K562 (cell line): Measurements from ENCODE around the gene MAP1LC3B2. TPM values are rescaled to one million over a fixed set of nuclear protein-coding genes. Genes with fewer than 3 reads are reported as not detected.
A peak's percentile ranks its signal among the peaks of the same experiment; 100 is the strongest.

Experiments
- KDM2B ChIP-seq: fragments of 250-450 bp; sonication (Bioruptor Pico); IDR thresholded peaks from 2 replicates; pipeline ENCODE4 v1.8.0; 2021; ENCODE audit warnings: mild to moderate bottlenecking, moderate library complexity
- RAD21 ChIP-seq, 2 experiments: fragments of 250-450 bp in 1 of 2; fragments of 450-650 bp in 1 of 2; sonication (Bioruptor Pico) in 1 of 2; formaldehyde crosslinking in 1 of 2; IDR thresholded peaks in 1 of 2; conservative IDR thresholded peaks in 1 of 2; 2 replicates each; pipeline versions ENCODE4 v1.4.0 to v1.8.0; 2020 to 2022; ENCODE audit warnings: mild to moderate bottlenecking in 2 of 2, moderate library complexity in 1 of 2
- ZKSCAN3 ChIP-seq: fragments of 250-450 bp; sonication (Bioruptor Pico); IDR thresholded peaks from 2 replicates; pipeline ENCODE4 v1.4.0; 2020
- polyA plus RNA-seq, 8 experiments: library from polyadenylated mRNA; depleted of rRNA in 4 of 8; stranded (reverse) in 5 of 8; unstranded in 3 of 8; fragments of >200 nt; fragmentation: Nextera tagmentation in 2 of 8; fragmentation: Illumina TruSeq in 1 of 8; extraction: Ambion mirVana in 2 of 8; extraction: Trizol in 1 of 8; gene quantifications; 2 replicates each; pipeline versions ENCODE4 v1.2.1 to v1.2.3, GENCODE V29; 2011 to 2014; ENCODE audit warnings: inconsistent platforms in 1 of 8, missing spikeins in 1 of 8
- total RNA-seq, 7 experiments: library from RNA; depleted of rRNA in 6 of 7; stranded (reverse); fragments of >200 nt in 6 of 7; fragmentation: Illumina TruSeq in 2 of 7; extraction: Trizol in 2 of 7; gene quantifications; 2 replicates each; pipeline versions ENCODE4 v1.2.1 to v1.2.3, GENCODE V29; 2011 to 2021; ENCODE audit warnings: low replicate concordance in 1 of 7
- TF ChIP-seq, protein P1 (sequence below): sonication (generic); formaldehyde crosslinking; IDR thresholded peaks from 2 replicates; pipeline ENCODE4 v1.4.0; 2020; ENCODE audit warnings: mild to moderate bottlenecking, missing genetic modification reagents
- TF ChIP-seq, protein P2 (sequence below): sonication (generic); formaldehyde crosslinking; IDR thresholded peaks from 2 replicates; pipeline ENCODE4 v1.8.0; 2022; ENCODE audit warnings: mild to moderate bottlenecking, missing genetic modification reagents, borderline replicate concordance
- TF ChIP-seq, protein P3 (sequence below): fragments of 450-650 bp; formaldehyde crosslinking; conservative IDR thresholded peaks from 2 replicates; pipeline ENCODE4 v1.4.0; 2022; ENCODE audit warnings: mild to moderate bottlenecking, missing genetic modification characterization

Gene MAP1LC3B2
- total and polyA plus RNA-seq, 9 of the 15 experiments (the other 6 are each of a cell fraction or from before 2014, with no cell fraction given), result 0.53 to 2.8 (median 0.76) TPM; not detected in 2

DNA sequence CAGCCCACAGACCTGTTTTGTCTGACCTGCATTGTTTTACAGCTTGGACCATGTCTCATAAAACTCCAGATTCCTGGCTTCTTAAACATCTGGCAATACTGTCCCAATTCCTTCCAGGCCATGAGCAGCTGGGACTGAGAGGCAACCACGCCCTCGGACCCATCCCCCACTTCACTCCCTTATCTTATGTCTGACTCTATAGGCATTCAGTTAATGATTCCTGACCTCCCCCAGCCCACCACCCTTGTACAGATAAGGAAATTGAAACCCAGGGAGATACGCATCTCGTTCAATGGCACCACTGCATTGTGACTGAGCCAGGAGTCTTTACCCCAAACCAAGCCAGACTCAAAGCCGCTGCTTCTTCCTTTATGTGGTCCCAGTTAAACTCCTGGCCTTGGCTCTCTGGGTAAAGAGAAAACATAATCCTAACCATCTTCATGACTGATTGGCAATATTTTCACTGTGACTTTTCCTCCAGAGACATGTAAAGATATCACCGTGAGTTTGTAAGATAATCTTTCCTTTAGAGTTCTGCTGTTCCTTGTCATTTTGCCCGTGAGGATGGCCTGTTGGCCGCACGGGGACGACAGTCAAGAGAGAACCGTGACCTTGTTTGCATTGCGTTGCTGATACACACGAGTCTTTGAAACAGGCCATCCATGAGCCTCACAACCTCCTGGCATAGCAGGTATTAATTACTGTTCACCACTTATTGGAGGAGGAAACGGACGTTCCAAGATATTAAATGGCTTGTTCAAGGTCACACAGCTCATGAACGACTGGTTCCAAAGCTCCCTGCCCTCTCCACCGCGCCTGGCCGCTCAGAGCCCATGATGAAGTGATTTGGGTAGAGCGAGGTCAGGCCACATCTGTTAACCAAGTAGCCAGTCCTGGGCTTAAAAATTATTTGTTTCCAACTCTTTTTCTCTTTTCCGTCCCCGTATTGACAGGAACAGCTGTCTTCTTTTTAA is 39.4 kb downstream of the MAP1LC3B2 start (continued):
- TF ChIP-seq, protein P1, sequence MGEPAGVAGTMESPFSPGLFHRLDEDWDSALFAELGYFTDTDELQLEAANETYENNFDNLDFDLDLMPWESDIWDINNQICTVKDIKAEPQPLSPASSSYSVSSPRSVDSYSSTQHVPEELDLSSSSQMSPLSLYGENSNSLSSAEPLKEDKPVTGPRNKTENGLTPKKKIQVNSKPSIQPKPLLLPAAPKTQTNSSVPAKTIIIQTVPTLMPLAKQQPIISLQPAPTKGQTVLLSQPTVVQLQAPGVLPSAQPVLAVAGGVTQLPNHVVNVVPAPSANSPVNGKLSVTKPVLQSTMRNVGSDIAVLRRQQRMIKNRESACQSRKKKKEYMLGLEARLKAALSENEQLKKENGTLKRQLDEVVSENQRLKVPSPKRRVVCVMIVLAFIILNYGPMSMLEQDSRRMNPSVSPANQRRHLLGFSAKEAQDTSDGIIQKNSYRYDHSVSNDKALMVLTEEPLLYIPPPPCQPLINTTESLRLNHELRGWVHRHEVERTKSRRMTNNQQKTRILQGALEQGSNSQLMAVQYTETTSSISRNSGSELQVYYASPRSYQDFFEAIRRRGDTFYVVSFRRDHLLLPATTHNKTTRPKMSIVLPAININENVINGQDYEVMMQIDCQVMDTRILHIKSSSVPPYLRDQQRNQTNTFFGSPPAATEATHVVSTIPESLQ (CRISPR knock-in tag), result no peak
- no peak for TF ChIP-seq KDM2B (CRISPR knock-in tag)
- TF ChIP-seq, protein P2, sequence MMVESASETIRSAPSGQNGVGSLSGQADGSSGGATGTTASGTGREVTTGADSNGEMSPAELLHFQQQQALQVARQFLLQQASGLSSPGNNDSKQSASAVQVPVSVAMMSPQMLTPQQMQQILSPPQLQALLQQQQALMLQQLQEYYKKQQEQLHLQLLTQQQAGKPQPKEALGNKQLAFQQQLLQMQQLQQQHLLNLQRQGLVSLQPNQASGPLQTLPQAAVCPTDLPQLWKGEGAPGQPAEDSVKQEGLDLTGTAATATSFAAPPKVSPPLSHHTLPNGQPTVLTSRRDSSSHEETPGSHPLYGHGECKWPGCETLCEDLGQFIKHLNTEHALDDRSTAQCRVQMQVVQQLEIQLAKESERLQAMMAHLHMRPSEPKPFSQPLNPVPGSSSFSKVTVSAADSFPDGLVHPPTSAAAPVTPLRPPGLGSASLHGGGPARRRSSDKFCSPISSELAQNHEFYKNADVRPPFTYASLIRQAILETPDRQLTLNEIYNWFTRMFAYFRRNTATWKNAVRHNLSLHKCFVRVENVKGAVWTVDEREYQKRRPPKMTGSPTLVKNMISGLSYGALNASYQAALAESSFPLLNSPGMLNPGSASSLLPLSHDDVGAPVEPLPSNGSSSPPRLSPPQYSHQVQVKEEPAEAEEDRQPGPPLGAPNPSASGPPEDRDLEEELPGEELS (CRISPR knock-in tag), result no peak
- peak; percentile 19 to 43; a peak in 3 of 4 replicates for TF ChIP-seq RAD21 (CRISPR knock-in tag; conservative IDR thresholded peaks at IDR 0.05 in 1 of 2, IDR thresholded peaks at IDR 0.05 in 1 of 2)
- no peak for TF ChIP-seq ZKSCAN3 (CRISPR knock-in tag)
- TF ChIP-seq, protein P3, sequence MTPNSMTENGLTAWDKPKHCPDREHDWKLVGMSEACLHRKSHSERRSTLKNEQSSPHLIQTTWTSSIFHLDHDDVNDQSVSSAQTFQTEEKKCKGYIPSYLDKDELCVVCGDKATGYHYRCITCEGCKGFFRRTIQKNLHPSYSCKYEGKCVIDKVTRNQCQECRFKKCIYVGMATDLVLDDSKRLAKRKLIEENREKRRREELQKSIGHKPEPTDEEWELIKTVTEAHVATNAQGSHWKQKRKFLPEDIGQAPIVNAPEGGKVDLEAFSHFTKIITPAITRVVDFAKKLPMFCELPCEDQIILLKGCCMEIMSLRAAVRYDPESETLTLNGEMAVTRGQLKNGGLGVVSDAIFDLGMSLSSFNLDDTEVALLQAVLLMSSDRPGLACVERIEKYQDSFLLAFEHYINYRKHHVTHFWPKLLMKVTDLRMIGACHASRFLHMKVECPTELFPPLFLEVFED, result 0 out of 2 replicates have a peak, but pooled peaks have one; percentile 22
